Measurements from ENCODE around the gene TBRG1. TPM values are rescaled to one million over a fixed set of nuclear protein-coding genes. Genes with fewer than 3 reads are reported as not detected.

Gene TBRG1
- total and polyA plus RNA-seq, 9 donors: 15.0 to 41.4 (median 24.2) TPM

DNA sequence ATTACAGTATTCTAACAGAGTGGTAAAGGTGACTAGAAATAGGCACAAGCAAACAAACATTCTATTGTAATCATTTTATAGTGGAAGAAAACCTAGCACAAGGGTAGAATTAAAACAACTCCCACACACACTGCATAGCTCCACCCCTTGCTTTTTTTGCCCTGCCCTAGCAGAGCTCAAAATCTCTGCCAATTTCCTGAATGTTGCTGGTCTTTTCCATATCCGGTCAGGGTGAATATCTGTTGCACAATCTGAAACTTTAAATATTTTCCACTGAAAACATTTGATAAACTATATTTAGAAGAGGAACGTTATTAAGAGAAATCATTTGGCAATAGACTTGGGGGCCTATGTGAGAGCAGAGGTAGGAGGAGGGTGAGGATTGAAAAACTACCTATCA, 53.7 kb downstream of the TBRG1 start:
- TF ChIP-seq, protein P1, sequence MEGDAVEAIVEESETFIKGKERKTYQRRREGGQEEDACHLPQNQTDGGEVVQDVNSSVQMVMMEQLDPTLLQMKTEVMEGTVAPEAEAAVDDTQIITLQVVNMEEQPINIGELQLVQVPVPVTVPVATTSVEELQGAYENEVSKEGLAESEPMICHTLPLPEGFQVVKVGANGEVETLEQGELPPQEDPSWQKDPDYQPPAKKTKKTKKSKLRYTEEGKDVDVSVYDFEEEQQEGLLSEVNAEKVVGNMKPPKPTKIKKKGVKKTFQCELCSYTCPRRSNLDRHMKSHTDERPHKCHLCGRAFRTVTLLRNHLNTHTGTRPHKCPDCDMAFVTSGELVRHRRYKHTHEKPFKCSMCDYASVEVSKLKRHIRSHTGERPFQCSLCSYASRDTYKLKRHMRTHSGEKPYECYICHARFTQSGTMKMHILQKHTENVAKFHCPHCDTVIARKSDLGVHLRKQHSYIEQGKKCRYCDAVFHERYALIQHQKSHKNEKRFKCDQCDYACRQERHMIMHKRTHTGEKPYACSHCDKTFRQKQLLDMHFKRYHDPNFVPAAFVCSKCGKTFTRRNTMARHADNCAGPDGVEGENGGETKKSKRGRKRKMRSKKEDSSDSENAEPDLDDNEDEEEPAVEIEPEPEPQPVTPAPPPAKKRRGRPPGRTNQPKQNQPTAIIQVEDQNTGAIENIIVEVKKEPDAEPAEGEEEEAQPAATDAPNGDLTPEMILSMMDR (IDR thresholded peaks at IDR 0.05): no peak
- TF ChIP-seq POLR2A (IDR thresholded peaks at IDR 0.05) (no peak), EP300 (IDR thresholded peaks at IDR 0.05) (no peak)
- no peaks in the 10 kb centered on the region for H3K9me3 ChIP-seq
- H3K27me3 ChIP-seq: no peaks in the 10 kb centered on the region
- no peak overlapping the region for H3K27ac ChIP-seq
- no peaks in the 10 kb centered on the region for H3K36me3 ChIP-seq
- WGBS, 3 donors: 18 to 30% (median 22%) methylated on average over 2 of the region's 2 CpGs
- H3K4me1 ChIP-seq (ENCODE audit: insufficient read depth): peaks cover 1% of the 10 kb centered on the region
- intact Hi-C loops (cut with DNase I): no loop called here
- DNase-seq: no peak
- no peak overlapping the region for H3K4me3 ChIP-seq

DNA sequence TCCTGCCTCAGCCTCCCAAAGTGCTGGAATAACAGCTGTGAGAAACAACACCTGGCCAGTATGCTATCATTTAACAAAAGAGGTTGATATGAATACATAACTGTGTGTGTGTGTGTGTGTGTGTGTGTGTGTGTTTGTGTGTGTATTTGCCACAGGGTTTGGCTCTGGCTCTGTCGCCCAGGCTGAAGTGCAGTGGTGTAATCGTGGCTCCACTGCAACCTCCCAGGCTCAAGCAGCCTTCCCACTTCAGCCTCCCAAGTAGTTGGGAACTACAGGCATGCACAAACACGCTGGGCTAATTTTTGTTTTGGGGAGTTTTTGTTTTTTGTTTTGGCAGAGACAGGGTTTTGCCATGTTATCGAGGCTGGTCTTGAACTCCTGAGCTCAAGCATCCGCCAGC, 55.8 kb downstream of the TBRG1 start:
- no peaks in the 10 kb centered on the region for H3K36me3 ChIP-seq
- intact Hi-C loops (cut with DNase I): no loop called here
- peaks cover 1% of the 10 kb centered on the region for H3K4me1 ChIP-seq (ENCODE audit: insufficient read depth)
- no peak for DNase-seq
- no peak overlapping the region for H3K27ac ChIP-seq
- no peaks in the 10 kb centered on the region for H3K27me3 ChIP-seq
- no peaks in the 10 kb centered on the region for H3K9me3 ChIP-seq
- TF ChIP-seq EP300 (IDR thresholded peaks at IDR 0.05) (no peak), POLR2A (IDR thresholded peaks at IDR 0.05) (no peak)
- TF ChIP-seq, protein P1 (IDR thresholded peaks at IDR 0.05): no peak
- H3K4me3 ChIP-seq: no peak overlapping the region
- WGBS, 3 donors: 60 to 79% (median 76%) methylated on average over 5 of the region's 5 CpGs

DNA sequence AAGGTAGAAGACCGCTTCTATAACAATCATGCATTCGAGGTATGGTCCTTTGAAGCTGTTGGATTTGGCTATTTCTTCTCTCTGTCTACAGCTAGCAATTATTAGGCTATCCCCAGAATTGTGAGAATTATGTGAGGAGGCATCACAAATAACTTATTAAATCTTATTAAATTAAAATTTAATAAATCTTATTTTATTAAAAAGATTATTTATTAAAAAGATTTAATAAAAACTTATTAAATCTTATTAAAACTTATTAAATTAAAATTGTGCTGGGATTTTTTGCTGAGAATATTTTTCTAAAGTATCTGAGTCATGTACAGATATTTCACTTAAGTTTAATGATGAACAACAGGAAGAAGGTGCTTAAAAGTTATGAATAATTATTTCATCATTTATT, 58.8 kb downstream of the TBRG1 start:
- Histone ChIP-seq H3K4me1 (ENCODE audit: insufficient read depth) (no peaks in the 10 kb centered on the region), H3K27ac (no peak overlapping the region), H3K27me3 (no peaks in the 10 kb centered on the region), H3K36me3 (no peaks in the 10 kb centered on the region), H3K4me3 (no peak overlapping the region), H3K9me3 (peaks cover 0 to 4% of the 10 kb centered on the region in 2 donors)
- intact Hi-C loops (cut with DNase I): no loop called here
- 91 to 96% (median 93%) methylated on average over 2 of the region's 2 CpGs for WGBS, 3 donors
- DNase-seq: no peak
- TF ChIP-seq EP300 (IDR thresholded peaks at IDR 0.05) (no peak), POLR2A (IDR thresholded peaks at IDR 0.05) (no peak)
- TF ChIP-seq, protein P1 (IDR thresholded peaks at IDR 0.05): no peak

DNA sequence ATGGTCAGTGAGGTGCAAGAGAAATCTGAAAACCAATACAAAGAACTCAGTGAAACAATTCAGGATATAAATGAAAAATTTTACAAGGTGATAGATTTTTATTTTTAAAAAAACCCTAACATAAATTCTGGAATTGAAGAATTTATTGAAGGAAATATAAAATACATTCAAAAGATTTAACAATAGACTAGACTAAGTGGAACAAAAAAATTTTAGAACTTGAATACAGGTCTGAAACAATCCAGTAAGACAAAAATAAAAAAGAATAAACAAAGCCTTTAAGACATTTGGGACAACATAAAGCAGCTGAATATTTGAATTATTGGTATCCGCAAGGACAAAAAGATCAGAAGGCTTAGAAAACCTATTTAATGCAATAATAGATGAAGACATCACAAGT, 59.8 kb downstream of the TBRG1 start:
- Histone ChIP-seq H3K4me1 (ENCODE audit: insufficient read depth) (no peaks in the 10 kb centered on the region), H3K27ac (no peak overlapping the region), H3K36me3 (no peaks in the 10 kb centered on the region), H3K4me3 (no peak overlapping the region), H3K9me3 (peaks cover 0 to 4% of the 10 kb centered on the region in 2 donors), H3K27me3 (no peaks in the 10 kb centered on the region)
- no peak for TF ChIP-seq EP300 (IDR thresholded peaks at IDR 0.05)
- TF ChIP-seq, protein P1 (IDR thresholded peaks at IDR 0.05): no peak
- no peak for TF ChIP-seq POLR2A (IDR thresholded peaks at IDR 0.05)
- intact Hi-C loops (cut with DNase I): no loop called here
- DNase-seq: no peak
- WGBS, 3 donors: 89 to 98% (median 97%) methylated on average over 1 of the region's 1 CpG

Small RNA genes within 50 kb of the gene (small RNA-seq; reads per million reads assigned to genes)
- gene RNA5SP352: not detected

Other genes starting within 250 kb of the TBRG1 start
- not detected for gene OR8B2, start 238.4 kb upstream of the TBRG1 start, total RNA-seq
- not detected for gene OR8B2, start 238.4 kb upstream of the TBRG1 start, polyA plus RNA-seq
- not detected for gene OR8B3, start 223.8 kb upstream of the TBRG1 start, total RNA-seq
- gene OR8B3, start 223.8 kb upstream of the TBRG1 start, polyA plus RNA-seq: not detected
- gene OR8B4, start 198.0 kb upstream of the TBRG1 start, total RNA-seq: not detected
- not detected for gene OR8B4, start 198.0 kb upstream of the TBRG1 start, polyA plus RNA-seq
- not detected for gene OR8B8, start 177.2 kb upstream of the TBRG1 start, total RNA-seq
- gene OR8B8, start 177.2 kb upstream of the TBRG1 start, polyA plus RNA-seq: not detected
- gene OR8B12, start 79.2 kb upstream of the TBRG1 start, total RNA-seq: not detected
- gene OR8B12, start 79.2 kb upstream of the TBRG1 start, polyA plus RNA-seq: not detected
- not detected for gene OR8A1, start 52.9 kb upstream of the TBRG1 start, total RNA-seq
- gene OR8A1, start 52.9 kb upstream of the TBRG1 start, polyA plus RNA-seq: not detected
- gene PANX3, start 11.4 kb upstream of the TBRG1 start, total RNA-seq: not detected
- gene PANX3, start 11.4 kb upstream of the TBRG1 start, polyA plus RNA-seq: not detected
- gene SIAE, start 50.9 kb downstream of the TBRG1 start, total RNA-seq: 10 to 100 TPM in 3 of 7 donors, 1 to 10 TPM in 4; 2.3 to 14.7 (median 8.1) TPM
- 10 to 100 TPM in 1 of 2 donors, 1 to 10 TPM in 1; 5.1 to 18.8 TPM for gene SIAE, start 50.9 kb downstream of the TBRG1 start, polyA plus RNA-seq
- 10 to 100 TPM in 1 of 7 donors, 1 to 10 TPM in 6; 1.3 to 30.1 (median 3.0) TPM for gene SPA17, start 51.0 kb downstream of the TBRG1 start, total RNA-seq
- gene SPA17, start 51.0 kb downstream of the TBRG1 start, polyA plus RNA-seq: 10 to 100 TPM in 1 of 2 donors, 1 to 10 TPM in 1; 2.3 to 10.4 TPM
- 1 to 10 TPM in 6 of 7 donors, not detected in 1; 1.1 to 7.0 (median 4.2) TPM for gene NRGN, start 117.1 kb downstream of the TBRG1 start, total RNA-seq
- 1 to 10 TPM; 3.3 to 5.1 TPM for gene NRGN, start 117.1 kb downstream of the TBRG1 start, polyA plus RNA-seq
- gene VSIG2, start 129.4 kb downstream of the TBRG1 start, total RNA-seq: 10 to 100 TPM in 1 of 7 donors, 1 to 10 TPM in 3, under 1 TPM in 2, not detected in 1; 0.38 to 27.1 (median 1.8) TPM
- under 1 TPM; 0.30 to 0.48 TPM for gene VSIG2, start 129.4 kb downstream of the TBRG1 start, polyA plus RNA-seq
- gene ESAM, start 139.4 kb downstream of the TBRG1 start, total RNA-seq: 10 to 100 TPM in 4 of 7 donors, 1 to 10 TPM in 3; 7.3 to 28.4 (median 11.2) TPM
- gene ESAM, start 139.4 kb downstream of the TBRG1 start, polyA plus RNA-seq: 10 to 100 TPM; 40.7 to 46.6 TPM
- gene MSANTD2, start 177.5 kb downstream of the TBRG1 start, total RNA-seq: 10 to 100 TPM; 14.8 to 19.4 (median 17.1) TPM
- 10 to 100 TPM in 1 of 2 donors, 1 to 10 TPM in 1; 9.9 to 16.7 TPM for gene MSANTD2, start 177.5 kb downstream of the TBRG1 start, polyA plus RNA-seq
- 10 to 100 TPM; 36.9 to 90.4 (median 56.7) TPM for gene ROBO3, start 242.6 kb downstream of the TBRG1 start, total RNA-seq
- gene ROBO3, start 242.6 kb downstream of the TBRG1 start, polyA plus RNA-seq: 10 to 100 TPM; 15.2 to 62.8 TPM

Data from ovary (tissue), 9 donors.